Measurements from ENCODE around the gene IGSF9.
A peak's percentile ranks its signal among the peaks of the same experiment; 100 is the strongest.

IGSF9 gene

DNA sequence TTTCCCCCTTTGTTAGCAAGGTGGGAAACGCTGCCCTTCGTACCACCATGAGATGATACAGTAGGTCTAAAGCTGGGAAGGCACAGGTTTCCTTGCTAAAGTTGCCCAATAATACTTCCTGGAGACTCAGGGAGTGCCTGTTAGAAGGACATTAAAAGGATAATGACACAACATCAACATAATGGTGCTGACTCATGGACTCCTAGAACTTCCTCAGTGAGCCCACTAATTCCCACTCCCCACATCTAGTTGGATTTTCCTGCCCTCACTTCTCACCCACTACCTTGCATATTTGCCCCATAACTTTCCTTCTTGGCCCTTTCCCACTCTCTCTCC lies 62.9 kb downstream of the IGSF9 start:
- Histone ChIP-seq H3K36me3 (ENCODE audit: control insufficient read depth, insufficient read depth, low read length, severe bottlenecking) (no peaks in the 10 kb centered on the region), H3K9me3 (ENCODE audit: control insufficient read depth, low read length) (no peaks in the 10 kb centered on the region), H3K27me3 (replicated peaks; ENCODE audit: control insufficient read depth, insufficient read depth, low read length) (no peaks in the 10 kb centered on the region), H3K9ac (ENCODE audit: low read length) (no peak overlapping the region), H3K4me1 (ENCODE audit: control insufficient read depth, insufficient read depth, low read length) (peaks cover 25% of the 10 kb centered on the region), H3K4me3 (ENCODE audit: low read length) (no peak overlapping the region)
- DNase-seq (ENCODE audit: low read depth): peak; percentile 14

- Histone ChIP-seq H3K9ac (ENCODE audit: low read length) (no peak overlapping the region), H3K9me3 (ENCODE audit: control insufficient read depth, low read length) (no peaks in the 10 kb centered on the region), H3K4me3 (ENCODE audit: low read length) (no peak overlapping the region), H3K36me3 (ENCODE audit: control insufficient read depth, insufficient read depth, low read length, severe bottlenecking) (no peaks in the 10 kb centered on the region), H3K4me1 (ENCODE audit: control insufficient read depth, insufficient read depth, low read length) (peaks cover 25% of the 10 kb centered on the region), H3K27me3 (replicated peaks; ENCODE audit: control insufficient read depth, insufficient read depth, low read length) (no peaks in the 10 kb centered on the region)
- DNase-seq (ENCODE audit: low read depth): peak; percentile 64
These were observed 63.5 kb downstream of the IGSF9 start for GRCh38 chr1:159881622-159882526.

DNA sequence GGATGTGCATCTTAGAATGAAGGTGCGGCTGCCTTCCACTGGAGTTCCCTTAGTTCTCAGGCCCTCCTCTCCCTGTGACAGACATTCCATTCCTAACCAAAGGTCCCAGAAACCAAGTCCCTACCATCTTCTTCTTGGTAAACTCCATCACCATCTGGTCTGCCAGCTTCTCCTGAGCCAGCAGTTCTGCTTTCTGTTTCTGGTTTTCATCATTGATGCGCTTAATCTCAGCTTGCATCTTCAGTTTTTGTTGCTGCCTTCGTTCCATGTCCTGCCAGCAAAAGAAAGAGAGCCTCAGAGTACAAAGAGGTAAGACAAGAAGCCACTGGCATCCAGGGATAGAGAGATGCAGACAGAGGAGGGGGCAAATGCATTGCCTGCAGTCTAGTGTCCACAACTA lies 65.0 kb downstream of the IGSF9 start:
- Histone ChIP-seq H3K4me3 (ENCODE audit: low read length) (no peak overlapping the region), H3K36me3 (ENCODE audit: control insufficient read depth, insufficient read depth, low read length, severe bottlenecking) (no peaks in the 10 kb centered on the region), H3K9me3 (ENCODE audit: control insufficient read depth, low read length) (no peaks in the 10 kb centered on the region), H3K27me3 (replicated peaks; ENCODE audit: control insufficient read depth, insufficient read depth, low read length) (no peaks in the 10 kb centered on the region), H3K9ac (ENCODE audit: low read length) (no peak overlapping the region), H3K4me1 (ENCODE audit: control insufficient read depth, insufficient read depth, low read length) (peaks cover 25% of the 10 kb centered on the region)
- DNase-seq (ENCODE audit: low read depth): no peak

GRCh38 chr1:159879977-159880376 lies 65.4 kb downstream of the IGSF9 start:
- H3K4me1 ChIP-seq (ENCODE audit: control insufficient read depth, insufficient read depth, low read length): peaks cover 25% of the 10 kb centered on the region
- no peak overlapping the region for H3K9ac ChIP-seq (ENCODE audit: low read length)
- H3K9me3 ChIP-seq (ENCODE audit: control insufficient read depth, low read length): no peaks in the 10 kb centered on the region
- no peaks in the 10 kb centered on the region for H3K36me3 ChIP-seq (ENCODE audit: control insufficient read depth, insufficient read depth, low read length, severe bottlenecking)
- H3K27me3 ChIP-seq (replicated peaks; ENCODE audit: control insufficient read depth, insufficient read depth, low read length): no peaks in the 10 kb centered on the region
- no peak overlapping the region for H3K4me3 ChIP-seq (ENCODE audit: low read length)
- peak; percentile 81 for DNase-seq (ENCODE audit: low read depth)

GRCh38 chr1:159879136-159879535 lies 66.3 kb downstream of the IGSF9 start:
- no peak overlapping the region for H3K4me3 ChIP-seq (ENCODE audit: low read length)
- no peak overlapping the region for H3K9ac ChIP-seq (ENCODE audit: low read length)
- no peak for DNase-seq (ENCODE audit: low read depth)

DNA sequence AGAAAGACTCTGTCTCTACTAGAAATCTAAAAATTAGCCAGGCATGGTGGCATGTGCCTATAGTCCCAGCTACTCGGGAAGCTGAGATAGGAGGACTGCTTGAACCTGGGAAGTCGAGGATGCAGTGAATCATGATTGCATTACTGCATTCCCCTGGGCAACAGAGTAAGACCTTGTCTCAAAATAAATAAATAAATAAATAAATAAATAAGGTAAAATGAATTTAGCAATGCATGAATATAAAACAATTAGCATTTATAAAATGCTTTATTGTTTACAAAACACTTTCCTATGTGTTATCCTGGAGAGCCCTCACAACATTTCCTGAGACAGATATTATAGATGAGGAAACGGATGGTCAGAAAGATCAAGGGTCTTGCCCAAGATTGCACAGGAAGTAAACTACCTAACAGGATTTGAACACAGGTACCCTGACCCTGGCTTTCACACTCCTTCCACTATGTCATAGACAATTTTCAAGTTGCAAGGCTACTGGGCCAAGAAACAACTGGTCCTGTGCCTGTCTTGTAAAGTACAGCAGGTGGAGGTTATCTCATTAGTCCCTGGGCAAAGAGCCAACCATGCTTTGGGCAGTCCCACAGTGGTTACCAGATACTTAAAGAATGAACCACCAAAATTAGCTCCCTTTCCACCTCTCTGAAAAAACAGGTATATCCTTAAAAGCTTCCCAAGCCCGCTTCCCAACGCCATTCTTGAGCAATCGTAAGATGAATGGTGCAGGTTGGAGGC lies 67.5 kb downstream of the IGSF9 start:
- H3K9me3 ChIP-seq (ENCODE audit: control insufficient read depth, low read length): no peaks in the 10 kb centered on the region
- H3K4me3 ChIP-seq (ENCODE audit: low read length): no peak overlapping the region
- H3K36me3 ChIP-seq (ENCODE audit: control insufficient read depth, insufficient read depth, low read length, severe bottlenecking): no peaks in the 10 kb centered on the region
- no peaks in the 10 kb centered on the region for H3K27me3 ChIP-seq (replicated peaks; ENCODE audit: control insufficient read depth, insufficient read depth, low read length)
- H3K4me1 ChIP-seq (ENCODE audit: control insufficient read depth, insufficient read depth, low read length): peaks cover 25% of the 10 kb centered on the region
- no peak for DNase-seq (ENCODE audit: low read depth)
- no peak overlapping the region for H3K9ac ChIP-seq (ENCODE audit: low read length)

More at GRCh38 chr1:159879136-159879535, 66.3 kb downstream of the IGSF9 start:
- Histone ChIP-seq H3K9me3 (ENCODE audit: control insufficient read depth, low read length) (no peaks in the 10 kb centered on the region), H3K4me1 (ENCODE audit: control insufficient read depth, insufficient read depth, low read length) (peaks cover 25% of the 10 kb centered on the region), H3K36me3 (ENCODE audit: control insufficient read depth, insufficient read depth, low read length, severe bottlenecking) (no peaks in the 10 kb centered on the region), H3K27me3 (replicated peaks; ENCODE audit: control insufficient read depth, insufficient read depth, low read length) (no peaks in the 10 kb centered on the region)
